ENCODE data around the gene FGF18.
"Not testable (repeated sequence)": the region's sequence is repeated elsewhere in the genome, so short reads cannot be mapped to it uniquely, and the experiment has no call there.

Gene FGF18

GRCh38 chr5:171418982-171419687 is at the start of gene FGF18:
Gene FGF18, plus strand, starts transcription at chr5:171419647. Its CDS starts 553 bp downstream, at chr5:171420200.
- peak within 1 kb of the TSS; percentile 41; the same call in 1 of the 2 replicates for H3K27ac ChIP-seq
- H3K9ac ChIP-seq, result peak within 1 kb of the TSS; percentile 51
- H3K4me1 ChIP-seq, result peaks cover 23% of the 10 kb centered on the region
- H3K4me3 ChIP-seq, result peak within 1 kb of the TSS; percentile 73
- peaks cover 6% of the 10 kb centered on the region; the same call in 1 of the 2 replicates for H3K36me3 ChIP-seq
- H4K20me1 ChIP-seq, result peaks cover 94% of the 10 kb centered on the region
- H3K4me2 ChIP-seq, result peak within 1 kb of the TSS; percentile 100
- no peaks in the 10 kb centered on the region for H3K9me3 ChIP-seq
- no peak for TF ChIP-seq Cebpa-rat (IDR thresholded peaks at IDR 0.05)
- peaks cover 44% of the 10 kb centered on the region for H3K27me3 ChIP-seq

DNA sequence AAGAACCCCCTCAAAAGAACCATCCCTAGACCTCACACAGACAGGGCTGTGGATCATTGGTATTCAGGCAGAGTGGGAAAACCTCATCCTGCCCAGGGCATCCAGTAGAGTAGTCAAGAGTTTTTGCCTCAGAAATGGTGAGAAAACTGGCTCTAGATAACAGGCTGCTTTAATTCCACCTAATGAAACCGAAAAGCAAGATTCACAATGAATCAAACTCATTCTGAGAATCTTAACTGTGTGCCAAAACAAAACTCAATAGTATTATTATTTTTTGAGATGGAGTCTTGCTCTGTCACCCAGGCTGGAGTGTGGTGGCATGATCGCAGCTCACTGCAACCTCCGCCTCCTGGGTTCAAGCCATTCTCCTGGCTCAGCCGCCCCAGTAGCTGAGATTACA is 49.5 kb upstream of the FGF18 start:
- Histone ChIP-seq H3K9me3 (no peaks in the 10 kb centered on the region), H3K36me3 (no peaks in the 10 kb centered on the region), H3K9ac (no peak overlapping the region), H4K20me1 (no peaks in the 10 kb centered on the region), H3K27me3 (no peaks in the 10 kb centered on the region), H3K4me1 (peaks cover 25% of the 10 kb centered on the region), H3K27ac (no peak overlapping the region), H3K4me3 (no peak overlapping the region), H3K4me2 (no peak overlapping the region)
- TF ChIP-seq Cebpa-rat (IDR thresholded peaks at IDR 0.05), result no peak

DNA sequence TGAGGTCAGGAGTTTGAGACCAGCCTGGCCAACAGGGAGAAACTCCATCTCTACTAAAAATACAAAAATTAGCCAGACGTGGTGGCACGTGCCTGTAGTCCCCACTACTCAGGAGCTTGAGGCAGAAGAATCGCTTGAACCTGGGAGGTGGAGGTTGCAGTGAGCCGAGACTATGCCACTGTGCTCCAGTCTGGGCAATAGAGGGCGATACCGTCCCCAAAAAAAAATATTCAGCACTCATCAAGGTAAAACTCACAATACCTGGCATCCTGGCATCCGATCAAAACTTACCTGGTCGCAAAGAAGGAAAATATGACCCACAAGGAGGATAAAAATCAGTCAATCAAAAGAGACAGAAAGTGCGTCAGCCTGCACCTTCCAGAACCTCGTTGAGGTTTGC is 48.6 kb upstream of the FGF18 start:
- H3K4me2 ChIP-seq, H3K36me3 ChIP-seq, H3K9me3 ChIP-seq, H4K20me1 ChIP-seq, H3K27me3 ChIP-seq, H3K27ac ChIP-seq, H3K9ac ChIP-seq, H3K4me3 ChIP-seq: not testable (repeated sequence)
- H3K4me1 ChIP-seq, result peaks cover 25% of the 10 kb centered on the region

- Histone ChIP-seq H3K9me3 (no peaks in the 10 kb centered on the region), H3K4me2 (no peak overlapping the region), H3K27me3 (no peaks in the 10 kb centered on the region), H4K20me1 (no peaks in the 10 kb centered on the region), H3K4me1 (peaks cover 24% of the 10 kb centered on the region), H3K36me3 (no peaks in the 10 kb centered on the region), H3K4me3 (no peak overlapping the region), H3K9ac (no peak overlapping the region), H3K27ac (no peak overlapping the region)
- no peak for TF ChIP-seq Cebpa-rat (IDR thresholded peaks at IDR 0.05)
These were observed 48.1 kb upstream of the FGF18 start for GRCh38 chr5:171371326-171371725.

- Histone ChIP-seq H3K27ac (no peak overlapping the region), H3K9ac (no peak overlapping the region)
- TF ChIP-seq Cebpa-rat (IDR thresholded peaks at IDR 0.05), result no peak
These were observed 39.5 kb upstream of the FGF18 start for GRCh38 chr5:171379961-171380360.

DNA sequence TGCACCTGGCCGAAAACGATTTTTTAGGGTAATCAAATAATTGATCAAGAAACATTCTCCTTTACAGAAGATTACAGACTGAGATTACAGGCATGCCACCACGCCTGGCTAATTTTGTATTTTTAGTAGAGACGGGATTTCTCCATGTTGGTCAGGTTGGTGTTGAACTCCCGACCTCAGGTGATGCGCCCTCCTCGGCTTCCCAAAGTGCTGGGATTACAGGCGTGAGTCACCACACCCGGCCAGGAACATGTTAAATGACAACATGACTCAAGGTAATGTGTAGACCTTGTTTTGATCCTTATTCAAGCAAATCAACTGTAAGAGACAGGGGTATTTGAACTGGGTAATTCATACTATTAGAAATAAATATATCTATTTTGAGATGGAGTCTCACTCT is 35.0 kb upstream of the FGF18 start:
- not testable (repeated sequence) for H3K36me3 ChIP-seq, H3K4me1 ChIP-seq, H3K4me3 ChIP-seq, H3K9me3 ChIP-seq, H3K9ac ChIP-seq, H3K4me2 ChIP-seq, H3K27ac ChIP-seq, H3K27me3 ChIP-seq
- peaks cover 16% of the 10 kb centered on the region for H4K20me1 ChIP-seq

More at GRCh38 chr5:171379961-171380360, 39.5 kb upstream of the FGF18 start:
- Histone ChIP-seq H3K4me1 (no peaks in the 10 kb centered on the region), H4K20me1 (no peaks in the 10 kb centered on the region), H3K4me3 (no peak overlapping the region), H3K9me3 (no peaks in the 10 kb centered on the region), H3K4me2 (no peak overlapping the region), H3K36me3 (no peaks in the 10 kb centered on the region), H3K27me3 (no peaks in the 10 kb centered on the region)

GRCh38 chr5:171384999-171385398 is 34.4 kb upstream of the FGF18 start:
- H3K27me3 ChIP-seq, H3K9me3 ChIP-seq, H3K27ac ChIP-seq, H3K9ac ChIP-seq, H3K4me2 ChIP-seq, H3K4me3 ChIP-seq, H3K36me3 ChIP-seq: not testable (repeated sequence)
- Histone ChIP-seq H3K4me1 (peaks cover 12% of the 10 kb centered on the region), H4K20me1 (peaks cover 22% of the 10 kb centered on the region)

GRCh38 chr5:171386006-171386671 is 33.3 kb upstream of the FGF18 start:
- no peak for TF ChIP-seq Cebpa-rat (IDR thresholded peaks at IDR 0.05)
- no peak overlapping the region for H3K27ac ChIP-seq
- H4K20me1 ChIP-seq, result peaks cover 34% of the 10 kb centered on the region
- H3K4me3 ChIP-seq, result no peak overlapping the region
- H3K9me3 ChIP-seq, result no peaks in the 10 kb centered on the region
- peaks cover 17% of the 10 kb centered on the region for H3K36me3 ChIP-seq
- H3K4me2 ChIP-seq, result peak overlapping the region; percentile 85
- peaks cover 23% of the 10 kb centered on the region for H3K4me1 ChIP-seq
- H3K27me3 ChIP-seq, result no peaks in the 10 kb centered on the region
- no peak overlapping the region for H3K9ac ChIP-seq

GRCh38 chr5:171386861-171387344 is 32.5 kb upstream of the FGF18 start:
- Histone ChIP-seq H3K27me3 (no peaks in the 10 kb centered on the region), H3K4me3 (peak overlapping the region; percentile 95), H3K9ac (peak overlapping the region; percentile 99), H3K9me3 (no peaks in the 10 kb centered on the region), H3K36me3 (peaks cover 24% of the 10 kb centered on the region), H3K4me2 (peak overlapping the region; percentile 85), H4K20me1 (peaks cover 41% of the 10 kb centered on the region), H3K4me1 (peaks cover 31% of the 10 kb centered on the region), H3K27ac (peak overlapping the region; percentile 98)
- TF ChIP-seq Cebpa-rat (IDR thresholded peaks at IDR 0.05), result no peak

GRCh38 chr5:171387345-171387969 is 32.0 kb upstream of the FGF18 start, which contains the start of gene NPM1:
Gene NPM1, plus strand, starts transcription at chr5:171387849. Its CDS starts 100 bp downstream, at chr5:171387949.
- H4K20me1 ChIP-seq, result peaks cover 47% of the 10 kb centered on the region
- peaks cover 35% of the 10 kb centered on the region for H3K4me1 ChIP-seq
- no peaks in the 10 kb centered on the region for H3K9me3 ChIP-seq
- H3K27me3 ChIP-seq, result no peaks in the 10 kb centered on the region
- peak within 1 kb of the TSS; percentile 95 for H3K4me3 ChIP-seq
- no peak for TF ChIP-seq Cebpa-rat (IDR thresholded peaks at IDR 0.05)
- peaks cover 30% of the 10 kb centered on the region for H3K36me3 ChIP-seq
- H3K4me2 ChIP-seq, result peak within 1 kb of the TSS; percentile 85
- H3K9ac ChIP-seq, result peak within 1 kb of the TSS; percentile 99
- peak within 1 kb of the TSS; percentile 98 for H3K27ac ChIP-seq
